Naive B cell (primary cell): ENCODE results near the gene PDE8B. TPM values are rescaled to one million over a fixed set of nuclear protein-coding genes. Genes with fewer than 3 reads are reported as not detected.

Source experiments
- ATAC-seq, 2 donors: fragments of 150-1000 bp; cut with Tn5 transposase; 2 replicates each; pipeline ENCODE4 v1.10.0; 2021; ENCODE audit warnings: low read depth in 2 of 2, mild to moderate bottlenecking in 2 of 2, moderate library complexity in 2 of 2
- DNase-seq: peaks from one replicate; pipeline ENCODE4 v3.0.0; 2022
- H3K27ac Mint-ChIP-seq, 6 donors: one replicate each; pipeline ENCODE4 v1.8.0; 2020 to 2022; ENCODE audit warnings: mild to moderate bottlenecking in 6 of 6, mixed read lengths in 6 of 6, moderate library complexity in 5 of 6, inconsistent platforms in 2 of 6
- H3K27me3 Mint-ChIP-seq, 3 donors: one replicate each; pipeline ENCODE4 v1.8.0; 2021 to 2022; ENCODE audit warnings: mixed read lengths in 3 of 3, mild to moderate bottlenecking in 1 of 3
- H3K36me3 Mint-ChIP-seq, 2 donors: one replicate each; pipeline ENCODE4 v1.8.0; 2020 to 2022; ENCODE audit warnings: mixed read lengths in 2 of 2, inconsistent platforms in 1 of 2, mild to moderate bottlenecking in 1 of 2
- H3K4me1 Mint-ChIP-seq, 3 donors: one replicate each; pipeline ENCODE4 v1.8.0; 2020 to 2022; ENCODE audit warnings: mixed read lengths in 3 of 3, inconsistent platforms in 1 of 3, mild to moderate bottlenecking in 1 of 3, moderate library complexity in 1 of 3
- H3K4me3 Mint-ChIP-seq, 8 donors: one replicate each; pipeline ENCODE4 v1.8.0; 2020 to 2022; ENCODE audit warnings: mild to moderate bottlenecking in 8 of 8, mixed read lengths in 8 of 8, moderate library complexity in 8 of 8, inconsistent platforms in 2 of 8
- H3K9me3 Mint-ChIP-seq, 7 donors: one replicate each; pipeline ENCODE4 v1.8.0; 2020 to 2022; ENCODE audit warnings: mixed read lengths in 7 of 7, mild to moderate bottlenecking in 5 of 7, inconsistent platforms in 2 of 7, moderate library complexity in 1 of 7
- polyA plus RNA-seq, 6 donors: library from polyadenylated mRNA; unstranded; fragments of 300-500 nt; fragmentation: Illumina TruSeq; gene quantifications; one replicate each; pipeline ENCODE4 v1.2.3, GENCODE V29; 2021; ENCODE audit warnings: low read depth in 6 of 6

Gene PDE8B
- polyA plus RNA-seq, 6 donors from 2014 or later, result 0.05 to 1.2 (median 0.13) TPM

DNA sequence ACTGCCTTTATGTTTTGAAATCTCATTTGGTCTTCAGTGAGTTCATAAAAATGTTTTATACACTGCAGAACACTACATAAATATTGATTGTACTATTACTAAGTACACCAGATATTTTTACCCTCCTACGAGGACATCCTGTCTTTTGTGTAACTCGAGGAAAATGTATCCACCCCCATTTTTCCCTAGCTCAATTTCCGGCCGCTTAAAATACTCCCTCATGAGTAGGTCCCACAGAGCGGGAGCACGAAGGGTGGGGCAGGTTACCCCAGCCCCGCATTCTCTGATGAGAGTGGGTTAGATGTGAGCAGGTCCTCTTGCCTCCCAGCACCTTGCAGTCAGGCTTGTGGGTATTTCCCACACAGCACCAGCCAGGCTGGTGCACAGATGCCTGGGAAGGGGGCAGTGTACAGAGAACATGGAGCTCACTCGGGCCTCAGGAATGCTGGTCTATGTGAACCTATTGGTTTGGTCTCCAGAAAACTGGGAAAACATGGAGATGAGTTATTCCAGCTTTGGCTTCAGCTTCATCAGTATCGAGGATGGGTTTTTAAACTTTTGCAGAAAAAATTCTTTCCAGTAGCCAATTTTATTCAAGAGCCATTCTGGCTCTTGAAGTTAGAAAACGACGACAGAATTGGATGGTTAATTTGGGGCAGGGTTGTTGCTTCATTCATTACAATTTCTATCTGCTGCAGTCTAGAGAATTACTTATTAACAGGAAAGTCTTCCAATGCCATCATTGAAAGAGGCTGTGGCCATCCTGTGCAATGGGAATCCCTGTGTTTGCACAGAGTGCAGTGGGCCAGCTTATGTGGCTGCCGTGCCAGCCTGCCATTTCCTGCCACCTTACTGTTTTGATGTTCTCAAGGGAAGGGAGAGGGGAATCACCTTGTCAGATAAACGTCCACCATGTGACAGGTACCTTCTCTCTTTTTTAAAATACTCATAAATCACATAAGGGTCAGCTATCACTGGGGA, 208.4 kb downstream of the PDE8B start:
- peak overlapping the region in 1 of 6 donors; percentile 33 for H3K27ac Mint-ChIP-seq
- H3K9me3 Mint-ChIP-seq, result peaks cover 0 to 8% (median 0%) of the 10 kb centered on the region in 7 donors

DNA sequence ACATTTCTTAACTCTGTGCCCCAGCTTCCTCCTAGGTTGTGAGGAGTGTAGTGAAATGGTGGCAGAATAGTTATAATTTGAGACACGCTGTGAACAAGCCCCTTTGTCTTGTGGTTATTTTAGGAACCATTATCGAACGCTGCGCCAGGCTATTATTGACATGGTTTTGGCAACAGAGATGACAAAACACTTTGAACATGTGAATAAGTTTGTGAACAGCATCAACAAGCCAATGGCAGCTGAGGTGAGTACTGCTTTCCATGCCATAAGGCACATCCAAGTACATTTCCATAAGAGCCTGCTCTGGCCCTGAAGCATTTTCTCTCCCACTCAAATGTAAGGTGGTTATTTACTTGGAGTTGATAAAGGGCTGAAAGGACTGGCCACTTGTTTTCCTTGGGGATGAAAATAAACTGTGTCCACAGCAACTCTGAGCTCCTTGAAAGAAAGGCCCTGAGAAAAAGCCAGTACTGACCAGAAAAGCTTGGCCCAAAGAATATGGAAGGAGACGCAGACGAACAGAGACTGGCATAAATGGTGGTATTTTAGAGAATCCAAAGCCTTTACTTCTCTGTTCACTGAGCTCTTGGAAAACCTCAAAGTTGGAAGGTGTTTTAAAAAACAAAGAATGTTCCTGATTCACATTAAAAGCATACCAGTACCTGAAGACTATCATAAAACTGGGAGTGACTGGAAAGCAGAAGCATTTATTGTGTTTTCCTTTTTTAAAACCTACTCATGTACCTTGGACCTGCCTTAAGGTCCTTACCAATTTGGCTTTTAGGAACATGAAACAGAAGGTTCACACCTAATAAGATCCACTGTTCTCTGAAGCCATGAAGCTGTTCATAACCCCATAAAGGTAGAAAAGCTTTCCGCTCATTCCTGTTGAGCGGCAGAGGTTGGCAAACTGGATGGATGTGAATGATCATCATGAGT, 209.4 kb downstream of the PDE8B start:
- ATAC-seq (no peak), DNase-seq (no peak)
- Mint-ChIP-seq H3K4me3 (no peak overlapping the region), H3K4me1 (no peaks in the 10 kb centered on the region), H3K27ac (no peak overlapping the region), H3K27me3 (peaks cover 7 to 17% (median 9%) of the 10 kb centered on the region in 3 donors), H3K9me3 (peaks cover 0 to 8% (median 0%) of the 10 kb centered on the region in 7 donors), H3K36me3 (no peaks in the 10 kb centered on the region)

More for the DNA sequence above, 208.4 kb downstream of the PDE8B start:
- Mint-ChIP-seq H3K36me3 (no peaks in the 10 kb centered on the region), H3K4me1 (no peaks in the 10 kb centered on the region), H3K27me3 (peaks cover 7 to 17% (median 9%) of the 10 kb centered on the region in 3 donors), H3K4me3 (no peak overlapping the region)
- no peak for ATAC-seq
- DNase-seq, result no peak

DNA sequence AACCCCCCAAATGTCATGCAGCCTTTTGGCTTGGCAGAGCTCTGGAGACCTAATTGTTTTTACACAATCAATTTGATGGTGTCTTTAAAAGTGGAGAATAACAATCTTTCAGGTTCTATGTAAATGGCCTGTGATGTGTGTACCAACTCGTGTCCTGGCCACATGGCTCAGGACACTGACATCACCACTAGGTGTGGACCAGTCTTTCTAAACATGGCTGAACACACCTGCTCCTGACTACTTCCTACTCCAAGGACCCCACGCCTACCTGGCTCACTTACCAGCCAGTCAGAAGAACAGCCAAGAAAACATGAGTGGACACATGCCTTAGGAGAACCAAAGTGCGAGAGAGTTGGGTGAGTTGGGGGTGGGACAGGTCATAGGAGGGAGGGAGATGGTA, 210.5 kb downstream of the PDE8B start:
- H3K9me3 Mint-ChIP-seq, result peaks cover 0 to 8% (median 0%) of the 10 kb centered on the region in 7 donors

DNA sequence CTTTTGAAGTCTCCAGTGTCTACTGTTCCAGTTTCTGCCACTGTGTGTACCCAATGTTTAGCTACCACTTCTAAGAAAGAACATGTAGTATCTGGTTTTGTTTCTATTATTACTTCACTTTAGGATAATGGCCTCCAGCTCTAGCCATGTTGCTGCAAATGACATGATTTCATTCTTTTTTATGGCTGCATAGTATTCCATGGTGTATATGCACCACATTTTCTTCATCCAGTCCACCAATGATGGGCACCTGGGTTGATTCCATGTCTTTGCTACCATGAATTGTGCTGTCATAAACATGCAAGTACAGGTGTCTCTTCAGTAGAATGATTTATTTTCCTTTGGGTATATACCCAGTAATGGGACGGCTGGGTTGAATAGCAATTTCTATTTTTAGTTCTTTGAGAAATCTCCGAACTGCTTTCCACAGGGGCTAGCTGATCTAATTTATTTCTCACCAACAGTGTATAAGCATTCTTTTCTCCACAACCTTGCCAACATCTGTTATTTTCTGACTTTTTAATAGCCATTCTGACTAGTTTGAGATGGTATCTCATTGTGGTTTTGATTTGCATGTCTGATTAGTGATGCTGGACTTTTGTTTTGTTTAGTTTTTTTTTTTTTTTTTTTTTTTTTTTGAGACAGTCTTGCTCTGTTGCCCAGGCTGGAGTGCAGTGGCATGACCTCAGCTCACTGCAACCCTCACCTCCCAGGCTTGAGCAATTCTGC, 212.7 kb downstream of the PDE8B start:
- H3K9me3 Mint-ChIP-seq, result peaks cover 0 to 8% (median 0%) of the 10 kb centered on the region in 7 donors
- ATAC-seq, result peak in 1 of 2 donors; percentile 27
- DNase-seq, result no peak
- no peaks in the 10 kb centered on the region for H3K4me1 Mint-ChIP-seq
- H3K27ac Mint-ChIP-seq, result peak overlapping the region in 1 of 6 donors; percentile 10
- H3K4me3 Mint-ChIP-seq, result no peak overlapping the region
- no peaks in the 10 kb centered on the region for H3K36me3 Mint-ChIP-seq
- no peaks in the 10 kb centered on the region for H3K27me3 Mint-ChIP-seq

More for the DNA sequence above, 210.5 kb downstream of the PDE8B start:
- ATAC-seq (no peak), DNase-seq (no peak)
- no peak overlapping the region for H3K4me3 Mint-ChIP-seq
- peaks cover 7 to 14% (median 9%) of the 10 kb centered on the region in 3 donors for H3K27me3 Mint-ChIP-seq
- no peaks in the 10 kb centered on the region for H3K36me3 Mint-ChIP-seq
- H3K4me1 Mint-ChIP-seq, result no peaks in the 10 kb centered on the region
- H3K27ac Mint-ChIP-seq, result no peak overlapping the region

DNA sequence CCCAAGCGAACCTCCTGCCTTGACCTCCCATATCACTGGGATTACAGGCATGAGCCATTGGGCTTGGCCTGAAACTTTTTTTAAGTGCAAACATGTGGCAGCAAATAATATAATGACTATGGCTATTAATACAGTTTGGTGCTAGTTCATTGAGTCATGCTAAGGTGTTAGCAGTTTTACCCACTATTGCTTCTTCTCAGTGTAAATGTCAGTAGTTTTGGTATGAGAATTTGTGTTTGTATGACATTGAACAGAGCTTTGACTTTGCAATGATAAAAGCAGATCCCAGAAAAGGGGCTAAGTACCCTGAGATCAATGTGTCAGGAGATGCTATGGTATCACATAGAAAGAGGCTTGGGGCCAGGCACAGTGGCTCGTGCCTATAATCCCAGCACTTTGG, 214.4 kb downstream of the PDE8B start:
- Mint-ChIP-seq H3K4me1 (no peaks in the 10 kb centered on the region), H3K27me3 (no peaks in the 10 kb centered on the region), H3K9me3 (peaks cover 0 to 8% (median 0%) of the 10 kb centered on the region in 7 donors), H3K36me3 (peaks cover 0 to 3% of the 10 kb centered on the region in 2 donors), H3K27ac (no peak overlapping the region), H3K4me3 (no peak overlapping the region)
- ATAC-seq, result no peak
- no peak for DNase-seq

DNA sequence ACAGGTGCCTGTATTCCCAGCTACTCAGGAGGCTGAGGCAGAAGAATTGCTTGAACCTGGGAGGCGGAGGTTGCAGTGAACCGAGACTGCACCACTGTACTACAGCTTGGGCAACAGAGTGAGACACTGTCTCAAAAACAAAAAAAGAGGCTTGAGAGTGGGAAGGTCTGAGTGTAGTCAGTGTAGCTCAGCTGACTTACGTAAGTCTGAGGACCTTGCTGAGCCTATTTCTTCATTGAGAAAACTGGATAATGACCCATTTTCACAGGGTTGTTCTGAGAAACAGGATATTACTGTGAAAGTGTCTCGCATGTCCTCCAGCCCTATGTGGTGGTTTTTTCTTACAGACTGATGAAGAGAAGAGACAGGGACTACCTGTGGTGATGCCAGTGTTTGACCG, 214.9 kb downstream of the PDE8B start:
- no peak for ATAC-seq
- no peaks in the 10 kb centered on the region for H3K4me1 Mint-ChIP-seq
- peaks cover 0 to 8% (median 0%) of the 10 kb centered on the region in 7 donors for H3K9me3 Mint-ChIP-seq
- no peak overlapping the region for H3K27ac Mint-ChIP-seq
- DNase-seq, result no peak
- H3K36me3 Mint-ChIP-seq, result peaks cover 0 to 8% of the 10 kb centered on the region in 2 donors
- H3K27me3 Mint-ChIP-seq, result no peaks in the 10 kb centered on the region
- H3K4me3 Mint-ChIP-seq, result no peak overlapping the region

DNA sequence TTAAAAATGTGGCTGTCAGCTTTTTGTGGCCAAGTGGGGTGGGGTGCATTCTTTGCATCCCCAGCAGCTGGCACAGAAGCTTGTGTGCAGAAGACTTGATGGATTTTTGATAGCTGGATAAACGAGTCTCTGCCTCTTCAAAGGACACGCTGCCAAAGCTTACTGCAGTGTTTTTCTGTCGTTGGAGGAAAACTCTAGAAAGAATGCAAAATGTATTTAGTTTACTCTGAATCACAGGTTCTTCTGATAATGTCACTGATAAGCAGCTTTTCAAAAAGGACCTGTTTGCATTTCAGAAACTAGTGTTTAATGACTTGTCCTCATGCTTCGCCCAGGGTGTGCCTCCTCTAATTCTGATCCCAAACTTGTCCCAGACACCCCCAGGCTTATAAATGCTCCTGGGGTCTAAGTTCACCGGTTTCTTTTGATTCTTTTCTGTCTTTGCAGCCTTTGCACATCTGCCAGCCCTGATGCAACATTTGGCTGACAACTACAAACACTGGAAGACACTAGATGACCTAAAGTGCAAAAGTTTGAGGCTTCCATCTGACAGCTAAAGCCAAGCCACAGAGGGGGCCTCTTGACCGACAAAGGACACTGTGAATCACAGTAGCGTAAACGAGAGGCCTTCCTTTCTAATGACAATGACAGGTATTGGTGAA, 215.6 kb downstream of the PDE8B start:
- peaks cover 0 to 6% (median 0%) of the 10 kb centered on the region in 7 donors for H3K9me3 Mint-ChIP-seq
- ATAC-seq (no peak), DNase-seq (no peak)
- peaks cover 0 to 9% of the 10 kb centered on the region in 2 donors for H3K36me3 Mint-ChIP-seq
- no peaks in the 10 kb centered on the region for H3K4me1 Mint-ChIP-seq
- H3K27me3 Mint-ChIP-seq, result no peaks in the 10 kb centered on the region
- H3K4me3 Mint-ChIP-seq, result no peak overlapping the region
- H3K27ac Mint-ChIP-seq, result no peak overlapping the region

DNA sequence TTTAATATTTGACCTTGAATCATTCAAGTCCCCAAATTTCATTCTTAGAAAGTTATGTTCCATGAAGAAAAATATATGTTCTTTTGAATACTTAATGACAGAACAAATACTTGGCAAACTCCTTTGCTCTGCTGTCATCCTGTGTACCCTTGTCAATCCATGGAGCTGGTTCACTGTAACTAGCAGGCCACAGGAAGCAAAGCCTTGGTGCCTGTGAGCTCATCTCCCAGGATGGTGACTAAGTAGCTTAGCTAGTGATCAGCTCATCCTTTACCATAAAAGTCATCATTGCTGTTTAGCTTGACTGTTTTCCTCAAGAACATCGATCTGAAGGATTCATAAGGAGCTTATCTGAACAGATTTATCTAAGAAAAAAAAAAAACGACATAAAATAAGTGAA, 216.2 kb downstream of the PDE8B start:
- H3K9me3 Mint-ChIP-seq, result peaks cover 0 to 6% (median 0%) of the 10 kb centered on the region in 7 donors
- H3K36me3 Mint-ChIP-seq, result peaks cover 0 to 9% of the 10 kb centered on the region in 2 donors
- no peaks in the 10 kb centered on the region for H3K4me1 Mint-ChIP-seq
- ATAC-seq, result no peak
- no peak overlapping the region for H3K27ac Mint-ChIP-seq
- DNase-seq, result no peak
- no peak overlapping the region for H3K4me3 Mint-ChIP-seq
- no peaks in the 10 kb centered on the region for H3K27me3 Mint-ChIP-seq

DNA sequence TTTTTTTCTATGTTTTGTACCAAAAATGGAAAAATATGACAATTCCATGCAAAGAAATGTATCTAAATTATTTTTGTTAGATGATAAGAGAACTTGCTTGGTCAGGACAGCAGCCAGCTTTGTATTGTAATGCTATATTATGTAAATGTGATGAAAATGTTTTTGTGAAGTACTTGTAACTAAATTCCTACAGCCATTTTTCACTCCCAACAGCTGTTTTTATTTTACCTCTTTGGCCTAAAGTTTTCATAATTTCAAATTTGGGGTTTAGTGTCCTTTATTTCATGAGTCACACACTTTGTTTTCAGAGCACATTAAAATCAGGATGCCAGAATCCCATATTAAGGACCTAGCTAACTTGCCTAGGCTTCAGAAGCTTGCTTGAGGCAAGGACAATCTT, 217.5 kb downstream of the PDE8B start:
- H3K9me3 Mint-ChIP-seq, result peaks cover 0 to 2% (median 0%) of the 10 kb centered on the region in 7 donors
- peaks cover 0 to 17% of the 10 kb centered on the region in 2 donors for H3K36me3 Mint-ChIP-seq
- no peak overlapping the region for H3K4me3 Mint-ChIP-seq
- ATAC-seq (no peak), DNase-seq (no peak)
- no peaks in the 10 kb centered on the region for H3K27me3 Mint-ChIP-seq
- H3K27ac Mint-ChIP-seq, result no peak overlapping the region
- no peaks in the 10 kb centered on the region for H3K4me1 Mint-ChIP-seq

DNA sequence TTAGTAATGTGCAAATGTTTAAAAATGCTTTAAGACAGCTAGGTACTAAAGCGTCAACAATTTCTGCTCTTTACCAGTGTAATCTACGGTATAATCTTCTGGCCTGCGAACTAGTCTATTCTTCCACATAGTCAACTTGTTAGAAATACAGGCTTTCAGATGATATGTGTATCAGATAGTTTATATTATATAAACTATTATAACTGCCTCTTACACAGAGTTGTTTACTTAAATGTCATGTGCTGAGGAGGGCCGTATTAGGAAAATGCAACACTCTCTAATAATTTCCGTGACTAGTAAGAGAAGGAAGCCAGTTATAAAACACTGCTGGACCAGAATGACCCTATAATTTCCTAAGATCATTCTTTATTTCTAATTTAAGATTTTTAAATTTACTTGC, 218.0 kb downstream of the PDE8B start:
- H3K4me3 Mint-ChIP-seq, result no peak overlapping the region
- peaks cover 2 to 20% of the 10 kb centered on the region in 2 donors for H3K36me3 Mint-ChIP-seq
- no peak overlapping the region for H3K27ac Mint-ChIP-seq
- no peaks in the 10 kb centered on the region for H3K9me3 Mint-ChIP-seq
- H3K27me3 Mint-ChIP-seq, result no peaks in the 10 kb centered on the region
- H3K4me1 Mint-ChIP-seq, result no peaks in the 10 kb centered on the region
- DNase-seq, result no peak
- ATAC-seq, result no peak

DNA sequence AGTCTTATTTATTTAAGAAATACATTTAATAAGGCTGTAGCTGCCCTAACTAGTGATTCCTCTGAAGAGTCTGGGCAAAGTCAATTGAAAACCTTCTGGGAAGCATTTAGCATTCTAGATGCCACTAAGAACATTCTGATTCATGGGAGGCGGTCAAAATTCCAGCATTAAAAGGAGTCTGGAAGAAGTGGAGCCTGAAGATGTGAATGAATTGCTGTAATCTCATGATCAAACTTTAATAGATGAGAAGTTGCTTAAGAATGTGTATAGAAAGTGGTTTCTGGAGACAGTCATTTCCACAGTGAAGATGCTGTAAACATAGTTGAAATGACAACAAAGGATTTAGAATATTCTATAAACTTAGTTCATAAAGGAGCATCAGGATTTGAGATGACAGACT, 220.2 kb downstream of the PDE8B start:
- Mint-ChIP-seq H3K4me1 (no peaks in the 10 kb centered on the region), H3K27ac (peak overlapping the region in 1 of 6 donors; percentile 25), H3K9me3 (no peaks in the 10 kb centered on the region), H3K27me3 (no peaks in the 10 kb centered on the region), H3K4me3 (no peak overlapping the region), H3K36me3 (peaks cover 22 to 36% of the 10 kb centered on the region in 2 donors)
- DNase-seq (no peak), ATAC-seq (no peak)

DNA sequence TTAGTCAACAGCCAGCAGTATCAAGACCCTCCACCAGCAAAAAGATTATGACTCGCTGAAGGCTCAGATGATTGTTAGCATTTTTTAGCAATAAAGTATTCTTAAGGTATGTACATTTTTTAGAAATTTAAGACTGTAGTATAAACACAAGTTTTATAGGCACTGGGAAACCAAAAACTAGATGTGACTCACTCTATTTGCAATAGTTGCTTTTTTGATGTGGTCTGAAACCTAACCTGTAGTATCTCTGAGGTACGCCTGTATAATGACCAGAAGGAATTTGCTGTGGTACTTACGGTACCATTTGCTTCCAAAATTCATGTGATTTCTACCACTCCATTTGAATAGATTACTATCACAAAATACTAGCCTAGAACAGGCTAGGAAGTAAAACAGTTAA, 220.8 kb downstream of the PDE8B start:
- no peak for ATAC-seq
- no peak for DNase-seq
- H3K9me3 Mint-ChIP-seq, result no peaks in the 10 kb centered on the region
- no peaks in the 10 kb centered on the region for H3K27me3 Mint-ChIP-seq
- H3K36me3 Mint-ChIP-seq, result peaks cover 28 to 41% of the 10 kb centered on the region in 2 donors
- H3K4me3 Mint-ChIP-seq, result no peak overlapping the region
- H3K27ac Mint-ChIP-seq, result peak overlapping the region in 1 of 6 donors; percentile 25
- H3K4me1 Mint-ChIP-seq, result no peaks in the 10 kb centered on the region
